ENCODE measurements around the gene PTPRC. TPM values are rescaled to one million over a fixed set of nuclear protein-coding genes. Genes with fewer than 3 reads are reported as not detected.
"Not testable (repeated sequence)": the region's sequence is repeated elsewhere in the genome, so short reads cannot be mapped to it uniquely, and the experiment has no call there.

Gene PTPRC
- 29.8 TPM for total RNA-seq

DNA sequence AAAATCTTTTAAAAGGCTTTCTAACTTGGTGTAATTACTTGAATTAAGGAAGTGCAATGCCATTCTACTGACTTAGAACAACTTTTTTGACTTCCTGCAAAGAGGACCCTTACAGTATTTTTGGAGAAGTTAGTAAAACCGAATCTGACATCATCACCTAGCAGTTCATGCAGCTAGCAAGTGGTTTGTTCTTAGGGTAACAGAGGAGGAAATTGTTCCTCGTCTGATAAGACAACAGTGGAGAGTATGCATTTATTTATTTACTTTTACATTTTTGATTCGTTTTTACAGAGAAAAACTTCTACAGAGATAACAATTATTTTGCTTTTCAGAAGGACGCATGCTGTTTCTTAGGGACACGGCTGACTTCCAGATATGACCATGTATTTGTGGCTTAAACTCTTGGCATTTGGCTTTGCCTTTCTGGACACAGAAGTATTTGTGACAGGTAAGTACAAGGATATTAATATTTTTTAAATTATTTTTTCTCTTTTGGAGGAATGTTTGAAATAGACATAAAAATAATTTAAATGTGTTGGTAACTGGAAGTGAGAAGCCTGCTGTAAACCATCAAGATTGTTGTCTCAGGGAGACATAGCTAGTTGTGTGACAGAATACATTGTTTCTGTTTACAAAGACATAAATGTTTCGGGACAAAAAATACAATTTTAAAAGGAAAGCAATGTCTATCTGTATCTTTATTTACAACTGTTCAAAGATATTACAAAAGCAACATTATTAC is at the start of gene PTPRC:
TSS of gene PTPRC (plus strand) at position 147 of the 742 bp plus-strand sequence. CDS start at position 376, 229 bp downstream.
- no peak for DNase-seq (ENCODE audit: low spot score)

DNA sequence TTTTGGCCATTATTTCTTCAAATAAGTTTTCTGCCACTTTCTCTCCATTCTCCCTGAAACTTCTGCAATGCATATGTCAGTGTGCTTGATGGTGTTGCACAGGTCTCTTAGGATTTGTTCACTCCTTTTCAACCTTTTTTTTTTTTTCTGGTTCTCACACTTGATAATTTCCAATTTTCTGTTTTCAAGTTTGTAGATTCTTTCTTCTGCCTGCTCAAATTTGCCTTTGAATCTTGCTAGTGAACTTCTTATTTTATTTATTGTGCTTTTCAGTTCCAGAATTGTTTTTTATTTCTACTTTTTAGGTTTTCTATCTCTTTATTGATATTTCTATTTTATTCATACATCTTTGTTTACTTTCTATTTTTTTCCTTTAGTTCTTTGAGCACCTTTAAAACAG is 48.4 kb upstream of the PTPRC start:
- DNase-seq (ENCODE audit: low spot score): no peak

GRCh38 chr1:198595765-198596164 is 43.1 kb upstream of the PTPRC start:
- DNase-seq (ENCODE audit: low spot score): no peak

- no peak for DNase-seq (ENCODE audit: low spot score)
Observed at GRCh38 chr1:198597690-198598430, 41.0 kb upstream of the PTPRC start.

DNA sequence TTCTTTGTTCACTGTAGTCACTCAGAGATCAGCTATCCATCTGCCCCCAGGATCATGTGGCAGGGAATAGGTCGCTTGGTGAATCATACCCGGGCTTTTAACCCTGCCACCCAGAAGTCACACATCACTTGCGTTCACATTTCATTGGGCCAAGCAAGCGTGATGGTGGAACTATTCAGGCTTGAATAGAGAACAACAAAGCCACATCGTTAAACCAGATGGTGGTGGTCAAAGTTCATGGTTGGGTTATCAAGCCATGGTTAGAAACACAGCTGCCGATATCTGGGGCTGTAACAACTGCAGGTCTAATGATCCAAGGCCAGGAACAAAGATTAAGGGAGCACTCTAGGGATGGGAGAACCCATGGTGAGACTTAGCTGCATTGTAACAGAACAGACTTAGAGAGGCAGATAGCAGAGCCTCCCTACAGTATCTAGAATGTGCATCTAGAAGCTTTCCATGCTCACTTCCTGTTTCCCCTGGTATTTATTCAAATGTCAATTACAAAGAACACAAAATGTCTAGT is 40.0 kb upstream of the PTPRC start:
- no peak for DNase-seq (ENCODE audit: low spot score)

- no peak for DNase-seq (ENCODE audit: low spot score)
Observed at GRCh38 chr1:198599749-198600148, 39.1 kb upstream of the PTPRC start.

DNA sequence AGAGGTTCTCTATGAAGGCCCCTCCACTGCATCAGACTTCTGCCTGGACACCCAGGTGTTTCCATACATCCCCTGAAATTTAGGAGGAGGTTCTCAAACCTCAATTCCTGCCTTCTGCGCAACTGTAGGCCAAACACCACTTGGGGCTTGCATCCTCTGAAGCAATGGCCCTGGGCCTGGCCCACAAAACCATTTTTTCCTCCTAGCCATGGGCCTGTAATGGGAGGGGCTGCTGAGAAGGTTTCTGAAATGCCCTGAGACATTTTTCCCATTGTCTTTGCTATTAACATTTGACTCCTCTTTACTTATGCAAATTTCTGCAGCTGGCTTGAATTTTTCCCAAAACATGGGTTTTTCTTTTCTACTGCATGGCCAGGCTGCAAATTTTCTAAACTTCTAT is 37.9 kb upstream of the PTPRC start:
- no peak for DNase-seq (ENCODE audit: low spot score)

DNA sequence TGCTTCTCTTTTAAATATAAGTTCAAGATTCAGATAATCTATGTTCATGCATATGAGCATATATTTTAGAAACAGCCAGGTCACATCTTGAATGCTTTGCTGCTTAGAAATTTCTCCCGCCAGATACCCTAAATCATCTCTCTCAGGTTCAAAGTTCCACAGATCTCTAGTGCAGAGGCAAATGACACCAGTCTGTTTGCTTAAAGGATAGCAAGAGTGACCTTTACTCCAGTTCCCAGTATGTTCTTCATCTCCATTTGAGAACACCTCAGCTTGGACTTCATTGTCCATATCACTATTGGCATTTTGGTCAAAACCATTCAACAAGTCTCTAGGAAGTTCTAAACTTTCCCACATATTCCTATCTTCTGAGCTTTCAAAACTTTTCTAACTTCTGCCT is 37.5 kb upstream of the PTPRC start:
- not testable (repeated sequence) for DNase-seq (ENCODE audit: low spot score)

GRCh38 chr1:198601936-198602889 is 36.6 kb upstream of the PTPRC start:
- no peak for DNase-seq (ENCODE audit: low spot score)

GRCh38 chr1:198604975-198605374 is 33.9 kb upstream of the PTPRC start:
- DNase-seq (ENCODE audit: low spot score): no peak

DNA sequence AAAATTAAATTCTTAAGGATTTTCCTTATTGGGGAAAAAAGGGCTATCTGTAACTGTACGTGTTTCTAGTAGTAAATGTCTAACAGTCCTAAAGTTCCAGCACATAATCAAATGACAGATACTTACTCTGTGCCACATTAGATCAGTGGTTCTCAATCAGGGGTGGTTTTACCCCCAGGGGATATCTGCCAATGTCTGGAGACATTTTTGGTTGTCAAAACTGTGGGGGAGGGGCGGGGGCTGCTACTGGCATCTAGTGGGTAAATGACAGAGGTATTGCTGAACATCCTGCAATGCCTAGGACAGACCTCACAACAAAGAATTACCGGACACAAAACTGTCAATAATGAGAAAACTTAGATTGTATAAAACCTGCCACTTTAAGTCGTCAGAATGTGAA is 33.4 kb upstream of the PTPRC start:
- DNase-seq (ENCODE audit: low spot score): no peak

DNA sequence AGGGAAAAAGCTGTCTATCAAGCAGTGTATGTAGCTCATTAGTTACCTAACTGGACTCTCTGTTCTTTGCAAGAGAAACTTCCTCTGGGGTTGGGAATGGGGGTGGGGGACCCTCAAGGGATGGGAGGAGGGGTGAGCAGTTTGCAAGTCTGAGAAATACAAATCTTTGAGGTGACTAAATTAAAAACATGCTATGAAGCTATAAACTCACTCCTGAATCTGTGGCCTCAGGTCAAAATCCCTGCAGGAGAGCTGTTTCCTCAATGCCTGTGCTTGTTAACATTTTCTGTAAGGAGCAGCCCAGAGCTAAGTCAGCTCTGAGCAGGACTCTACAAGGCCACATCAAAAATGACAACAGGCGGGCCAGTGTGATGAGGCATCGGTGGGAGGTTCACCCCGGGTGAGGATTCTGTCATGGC is 32.8 kb upstream of the PTPRC start:
- DNase-seq (ENCODE audit: low spot score): no peak

- no peak for DNase-seq (ENCODE audit: low spot score)
Observed at GRCh38 chr1:198607714-198608113, 31.1 kb upstream of the PTPRC start.

DNA sequence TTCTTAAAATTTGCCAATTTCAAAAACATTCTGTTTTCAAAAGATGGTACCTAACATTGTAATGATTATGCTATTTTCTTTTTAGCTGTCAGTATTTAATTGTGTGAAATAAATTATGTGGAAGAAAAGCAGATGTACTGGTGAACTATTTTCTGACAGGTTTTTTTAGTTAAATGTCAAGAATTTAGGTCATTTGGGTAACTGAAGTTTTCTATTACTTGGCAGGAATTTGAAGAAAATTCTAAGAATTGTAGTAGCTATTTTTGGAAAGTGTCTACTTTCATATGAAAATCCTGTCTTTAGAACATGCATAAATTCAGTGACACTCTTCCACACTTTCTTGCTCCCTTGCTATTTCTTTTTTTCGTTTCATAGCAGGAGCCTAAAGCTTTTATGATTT is 28.5 kb upstream of the PTPRC start:
- no peak for DNase-seq (ENCODE audit: low spot score)

DNA sequence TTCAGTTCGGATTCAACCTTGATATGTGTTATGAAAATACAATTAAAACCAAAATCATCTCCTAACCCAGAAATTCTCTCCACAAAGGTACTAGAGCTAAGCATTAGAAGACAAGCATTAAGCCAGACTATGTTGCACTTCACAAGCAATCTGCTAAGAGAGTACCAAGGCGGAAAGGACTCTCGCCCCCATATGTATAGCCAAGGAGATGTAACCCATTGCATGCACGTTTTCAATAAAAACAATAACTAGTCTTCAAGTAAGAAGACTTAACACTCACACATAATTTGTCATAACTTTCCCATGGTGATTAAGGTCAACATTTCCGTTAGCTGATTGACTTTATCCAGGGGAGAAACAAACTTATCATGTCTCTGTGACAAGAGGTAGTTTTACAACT is 27.6 kb upstream of the PTPRC start:
- no peak for DNase-seq (ENCODE audit: low spot score)

DNA sequence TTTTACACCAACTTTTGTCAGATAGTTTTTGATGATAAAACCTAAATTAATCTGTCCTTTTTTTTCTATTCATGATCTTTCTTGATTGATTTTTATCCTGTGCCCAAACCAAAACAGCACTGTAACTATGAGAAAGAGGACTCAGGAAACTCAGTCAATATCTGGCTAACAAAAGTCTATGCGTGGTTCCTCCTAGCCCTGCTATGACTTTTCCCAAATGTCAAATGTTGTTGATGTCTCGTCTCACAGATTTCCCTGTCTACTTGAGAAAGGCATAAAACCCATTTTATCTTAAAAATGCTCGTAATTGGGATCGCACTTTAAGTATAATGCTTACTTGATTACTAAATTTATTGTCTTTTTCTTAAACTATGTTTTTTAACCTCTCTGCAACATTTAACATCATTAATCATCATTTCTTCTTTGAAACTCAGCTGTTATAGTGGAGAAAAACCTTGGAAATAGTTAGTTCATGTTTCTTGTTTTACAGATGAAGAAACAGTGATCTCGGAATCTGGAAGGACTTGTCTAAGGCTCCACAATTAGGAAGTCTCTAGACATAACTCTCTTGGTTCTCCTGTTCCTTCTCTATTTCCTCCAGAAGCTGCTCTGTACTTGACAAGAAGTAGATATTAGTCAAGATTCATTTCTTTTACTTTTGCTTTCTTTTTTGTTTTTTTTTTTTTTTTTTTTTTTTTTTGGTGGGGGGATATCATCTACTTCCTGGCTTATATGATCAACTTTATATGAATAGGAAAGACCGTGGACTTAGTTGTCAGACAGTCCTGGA is 26.2 kb upstream of the PTPRC start:
- DNase-seq (ENCODE audit: low spot score): no peak

DNA sequence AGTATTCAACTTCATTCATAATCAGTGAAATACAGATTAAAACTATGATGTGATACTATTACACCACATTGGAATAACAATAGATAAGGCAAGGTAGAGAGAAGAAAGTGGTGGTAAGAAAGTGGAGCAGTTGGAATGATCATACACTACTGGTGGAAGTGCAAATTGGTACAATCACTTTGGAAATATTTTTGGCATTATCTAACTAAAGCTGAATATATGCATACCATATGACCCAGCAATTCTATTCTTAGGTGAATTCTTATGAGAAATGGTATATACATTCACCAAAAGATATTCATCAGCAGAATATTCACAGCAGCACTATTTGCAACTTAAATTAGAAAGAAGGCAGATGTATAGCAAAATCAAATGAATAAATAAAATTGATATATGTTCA is 21.4 kb upstream of the PTPRC start:
- DNase-seq (ENCODE audit: low spot score): no peak

DNA sequence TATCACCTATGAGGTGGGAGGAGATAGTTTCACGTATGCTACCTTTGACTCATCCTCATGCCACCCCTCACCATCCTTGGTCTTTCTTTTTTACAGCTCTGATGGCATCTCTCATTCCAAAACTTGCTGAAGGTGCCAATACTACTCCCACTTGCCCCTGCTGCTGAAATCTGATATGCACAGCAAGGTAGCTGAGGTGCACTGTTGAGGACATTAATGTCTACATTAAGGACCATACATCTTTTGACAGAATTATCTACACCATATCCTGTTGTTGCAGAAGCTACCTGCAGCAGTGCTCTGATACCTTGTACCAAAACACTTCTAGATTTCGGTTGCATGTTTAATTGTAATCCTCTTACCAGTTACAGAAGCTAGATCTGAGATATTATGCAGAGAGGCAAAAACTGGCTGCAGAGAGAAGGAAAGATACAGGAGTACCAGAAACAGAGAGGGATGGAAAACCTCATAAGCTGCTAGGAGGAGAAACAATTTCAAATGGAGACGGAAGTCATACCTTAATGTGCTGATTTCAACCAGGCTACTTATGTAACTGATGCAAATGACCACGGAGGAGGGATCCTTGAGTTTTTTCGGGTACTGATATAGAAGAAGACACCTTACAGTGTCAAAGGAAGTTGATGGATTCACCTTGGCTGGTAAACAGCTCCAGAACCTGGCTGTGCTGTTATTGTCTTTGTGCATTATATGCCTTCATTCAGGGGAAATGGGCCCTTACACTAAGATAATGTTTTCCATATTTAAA is 19.3 kb upstream of the PTPRC start:
- no peak for DNase-seq (ENCODE audit: low spot score)

DNA sequence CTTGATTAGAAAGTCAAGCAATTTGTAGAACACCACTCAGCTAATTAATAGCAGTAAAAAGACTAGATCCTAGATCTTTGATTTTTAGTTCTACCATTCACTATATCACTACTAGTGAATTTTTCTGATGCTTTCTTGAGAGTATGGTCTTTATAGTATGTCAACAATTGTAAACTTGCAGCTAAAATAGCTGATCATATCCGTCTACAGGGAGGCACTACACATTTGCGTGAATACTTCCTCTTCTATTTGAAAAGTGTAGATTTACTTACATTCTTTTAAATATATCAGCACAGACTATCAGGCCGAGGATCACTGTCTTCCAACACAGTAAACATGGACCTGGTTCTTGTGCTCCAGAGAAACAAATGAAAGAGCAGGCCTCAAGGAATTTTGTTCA is 18.6 kb upstream of the PTPRC start:
- no peak for DNase-seq (ENCODE audit: low spot score)
